Psoas muscle (tissue), 8 donors: Measurements from ENCODE around the gene ATAD3C. TPM values are rescaled to one million over a fixed set of nuclear protein-coding genes. Genes with fewer than 3 reads are reported as not detected.
A peak's percentile ranks its signal among the peaks of the same experiment; 100 is the strongest.
"Not testable (repeated sequence)": the region's sequence is repeated elsewhere in the genome, so short reads cannot be mapped to it uniquely, and the experiment has no call there.

Experiments used
- ATAC-seq, 4 donors: fragments of 200-7000 bp; cut with Tn5 transposase; one replicate each; pipeline ENCODE4 v1.9.1; 2020; ENCODE audit warnings: moderate library complexity in 3 of 4, mild to moderate bottlenecking in 2 of 4
- DNase-seq, 2 donors: peaks; one replicate each; pipeline ENCODE4 v3.0.0-alpha.2; 2020
- H3K27ac ChIP-seq: fragments of 200-600 bp; one replicate; pipeline ENCODE4 v1.8.0; 2022
- H3K27me3 ChIP-seq, 3 donors: fragments of 200-600 bp in 1 of 3; one replicate each; pipeline versions ENCODE4 v1.6.1 to v1.8.0; 2013 to 2022; ENCODE audit warnings: low read length in 2 of 3, mild to moderate bottlenecking in 2 of 3, moderate library complexity in 1 of 3; ENCODE audit not compliant: insufficient read depth in 3 of 3
- H3K36me3 ChIP-seq, 2 donors: fragments of 200-600 bp in 1 of 2; one replicate each; pipeline versions ENCODE4 v1.6.1 to v1.8.0; 2013 to 2022; ENCODE audit warnings: low read depth in 1 of 2, mild to moderate bottlenecking in 1 of 2, moderate library complexity in 1 of 2; ENCODE audit not compliant: insufficient read depth in 1 of 2
- H3K4me1 ChIP-seq: fragments of 200-600 bp; one replicate; pipeline ENCODE4 v1.8.0; 2022
- H3K4me3 ChIP-seq: fragments of 200-600 bp; one replicate; pipeline ENCODE4 v1.8.0; 2022; ENCODE audit warnings: mild to moderate bottlenecking
- H3K9me3 ChIP-seq: fragments of 200-600 bp; one replicate; pipeline ENCODE4 v1.8.0; 2022
- WGBS, 3 donors: extraction: QIAGEN DNeasy Blood & Tissue Kit; methylation state at CpG; one replicate each; pipeline versions ENCODE4 v1.1.6 to v1.1.7; 2013; 5-methylcytosine and 5-hydroxymethylcytosine counted together
- intact Hi-C, 2 donors: fragments of 100-400 bp; cut with DNase I; formaldehyde crosslinking; loops; one replicate each; pipeline versions ENCODE4 v1.11.0 to v1.14.2; 2022
- polyA plus RNA-seq, 3 donors: library from polyadenylated mRNA; stranded (reverse); fragments of 200-250 nt; gene quantifications; one replicate each; pipeline ENCODE4 v1.2.3, GENCODE V29; 2013
- total RNA-seq, 4 donors: library from RNA; stranded (reverse); fragmentation: NEBNext Ultra II Directional in 2 of 4; extraction: Animal tissue kit (Norgen Biotek cat#: 25700) in 2 of 4; gene quantifications; one replicate each; pipeline versions ENCODE4 v1.2.1 to v1.2.4, GENCODE V29; 2021 to 2023
- TF ChIP-seq, protein P1 (sequence below): fragments of 200-600 bp; IDR thresholded peaks from one replicate; pipeline ENCODE4 v1.8.0; 2022; ENCODE audit warnings: antibody characterized with exemption
- donor health status: healthy with polysubstance abuse.
- donor health status: DM: no; HTN: no; CAD: no; lungs with moderate emphysema.
- donor health status: Bipolar disorder and iron deficiency.
- donor health status: healthy.
- donor health status: DM: yes; HTN: yes; CAD: no.
- donor health status: DM: no; HTN: no; CAD: no.
- donor health status: DM: no; HTN: no; CAD: no.
- donor health status: DM: yes; HTN: yes; CAD: no.

The ATAD3C gene
- total and polyA plus RNA-seq, 7 donors = 0.12 to 0.99 (median 0.55) TPM

DNA sequence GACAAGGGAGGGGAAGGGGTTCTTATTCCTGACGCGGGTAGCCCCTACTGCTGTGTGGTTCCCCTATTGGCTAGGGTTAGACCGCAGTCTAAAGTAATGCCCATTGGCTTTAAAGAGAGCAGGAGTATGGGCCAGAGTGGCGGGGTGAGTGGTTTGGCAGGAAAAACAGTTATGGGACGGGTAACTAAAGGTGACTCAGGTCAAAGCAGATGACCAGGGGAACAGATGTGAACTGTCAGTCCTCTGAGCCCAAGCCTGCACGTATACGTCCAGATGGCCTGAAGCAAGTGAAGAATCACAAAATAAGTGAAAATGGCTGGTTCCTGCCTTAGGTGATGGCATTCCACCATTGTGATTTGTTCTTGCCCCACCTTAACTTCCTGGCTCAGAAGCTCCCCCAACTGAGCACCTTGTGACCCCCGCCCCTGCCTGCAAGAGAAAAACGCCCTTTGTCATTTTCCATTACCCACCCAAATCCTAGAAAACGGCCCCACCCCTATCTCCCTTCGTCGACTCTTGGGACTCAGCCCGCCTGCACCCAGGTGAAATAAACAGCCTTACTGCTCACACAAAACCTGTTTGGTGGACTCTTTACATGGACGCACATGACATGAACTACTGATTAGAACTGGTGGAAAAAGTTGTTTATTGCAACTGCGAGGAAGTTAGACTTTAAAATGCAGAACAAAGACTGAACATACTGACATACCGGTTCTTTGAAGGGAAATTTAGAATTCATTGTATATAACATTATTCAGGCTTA lies 21.3 kb downstream of the ATAD3C start:
- TF ChIP-seq, protein P1, sequence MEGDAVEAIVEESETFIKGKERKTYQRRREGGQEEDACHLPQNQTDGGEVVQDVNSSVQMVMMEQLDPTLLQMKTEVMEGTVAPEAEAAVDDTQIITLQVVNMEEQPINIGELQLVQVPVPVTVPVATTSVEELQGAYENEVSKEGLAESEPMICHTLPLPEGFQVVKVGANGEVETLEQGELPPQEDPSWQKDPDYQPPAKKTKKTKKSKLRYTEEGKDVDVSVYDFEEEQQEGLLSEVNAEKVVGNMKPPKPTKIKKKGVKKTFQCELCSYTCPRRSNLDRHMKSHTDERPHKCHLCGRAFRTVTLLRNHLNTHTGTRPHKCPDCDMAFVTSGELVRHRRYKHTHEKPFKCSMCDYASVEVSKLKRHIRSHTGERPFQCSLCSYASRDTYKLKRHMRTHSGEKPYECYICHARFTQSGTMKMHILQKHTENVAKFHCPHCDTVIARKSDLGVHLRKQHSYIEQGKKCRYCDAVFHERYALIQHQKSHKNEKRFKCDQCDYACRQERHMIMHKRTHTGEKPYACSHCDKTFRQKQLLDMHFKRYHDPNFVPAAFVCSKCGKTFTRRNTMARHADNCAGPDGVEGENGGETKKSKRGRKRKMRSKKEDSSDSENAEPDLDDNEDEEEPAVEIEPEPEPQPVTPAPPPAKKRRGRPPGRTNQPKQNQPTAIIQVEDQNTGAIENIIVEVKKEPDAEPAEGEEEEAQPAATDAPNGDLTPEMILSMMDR = no peak
- Histone ChIP-seq H3K4me3 (peak overlapping the region; percentile 74), H3K27me3 (no peaks in the 10 kb centered on the region), H3K27ac (peak overlapping the region; percentile 76), H3K36me3 (no peaks in the 10 kb centered on the region), H3K4me1 (peaks cover 9% of the 10 kb centered on the region), H3K9me3 (no peaks in the 10 kb centered on the region)
- 10 to 13% (median 10%) methylated on average over 16 of the region's 16 CpGs for WGBS, 3 donors
- intact Hi-C loops = no loop called here
- ATAC-seq (peak in 2 of 4 donors; percentile 19 to 31), DNase-seq (no peak)

DNA sequence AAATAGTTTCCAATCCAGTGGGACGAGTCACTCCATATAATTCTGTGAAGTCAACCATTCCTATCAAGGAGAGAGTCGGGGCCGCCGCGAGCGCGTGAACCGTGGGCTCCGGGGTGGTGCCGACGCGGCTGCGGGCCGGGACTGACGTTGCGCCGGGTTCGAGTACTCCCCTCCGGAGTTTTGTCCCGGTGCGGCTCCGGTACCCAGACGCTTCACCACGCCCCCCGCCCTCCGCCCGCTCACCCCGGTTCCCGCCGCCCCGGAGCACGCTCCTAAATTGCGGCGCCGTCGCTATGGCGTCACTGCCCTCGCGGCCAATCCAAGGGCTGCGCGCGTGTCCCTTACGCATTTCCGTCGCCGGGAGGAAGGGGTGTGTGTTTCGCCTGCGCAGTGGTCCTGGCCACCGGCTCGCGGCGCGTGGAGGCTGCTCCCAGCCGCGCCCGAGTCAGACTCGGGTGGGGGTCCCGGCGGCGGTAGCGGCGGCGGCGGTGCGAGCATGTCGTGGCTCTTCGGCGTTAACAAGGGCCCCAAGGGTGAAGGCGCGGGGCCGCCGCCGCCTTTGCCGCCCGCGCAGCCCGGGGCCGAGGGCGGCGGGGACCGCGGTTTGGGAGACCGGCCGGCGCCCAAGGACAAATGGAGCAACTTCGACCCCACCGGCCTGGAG lies 22.0 kb downstream of the ATAD3C start, which contains the start of gene ATAD3B:
TSS of gene ATAD3B (plus strand) at position 377 of the 664 bp plus-strand sequence. CDS start at position 497, 120 bp downstream.
- H3K9me3 ChIP-seq = no peaks in the 10 kb centered on the region
- peaks cover 9% of the 10 kb centered on the region for H3K4me1 ChIP-seq
- DNase-seq (peak; percentile 87 to 97), ATAC-seq (peak; percentile 95 to 99 (median 98))
- no peaks in the 10 kb centered on the region for H3K36me3 ChIP-seq
- H3K27ac ChIP-seq = peak within 1 kb of the TSS; percentile 76
- 0 to 1% (median 0%) methylated on average over 52 to 87 of the region's 87 CpGs for WGBS, 3 donors
- peak within 1 kb of the TSS; percentile 74 for H3K4me3 ChIP-seq
- TF ChIP-seq, protein P1 = no peak
- intact Hi-C loops = no loop called here
- no peaks in the 10 kb centered on the region for H3K27me3 ChIP-seq

DNA sequence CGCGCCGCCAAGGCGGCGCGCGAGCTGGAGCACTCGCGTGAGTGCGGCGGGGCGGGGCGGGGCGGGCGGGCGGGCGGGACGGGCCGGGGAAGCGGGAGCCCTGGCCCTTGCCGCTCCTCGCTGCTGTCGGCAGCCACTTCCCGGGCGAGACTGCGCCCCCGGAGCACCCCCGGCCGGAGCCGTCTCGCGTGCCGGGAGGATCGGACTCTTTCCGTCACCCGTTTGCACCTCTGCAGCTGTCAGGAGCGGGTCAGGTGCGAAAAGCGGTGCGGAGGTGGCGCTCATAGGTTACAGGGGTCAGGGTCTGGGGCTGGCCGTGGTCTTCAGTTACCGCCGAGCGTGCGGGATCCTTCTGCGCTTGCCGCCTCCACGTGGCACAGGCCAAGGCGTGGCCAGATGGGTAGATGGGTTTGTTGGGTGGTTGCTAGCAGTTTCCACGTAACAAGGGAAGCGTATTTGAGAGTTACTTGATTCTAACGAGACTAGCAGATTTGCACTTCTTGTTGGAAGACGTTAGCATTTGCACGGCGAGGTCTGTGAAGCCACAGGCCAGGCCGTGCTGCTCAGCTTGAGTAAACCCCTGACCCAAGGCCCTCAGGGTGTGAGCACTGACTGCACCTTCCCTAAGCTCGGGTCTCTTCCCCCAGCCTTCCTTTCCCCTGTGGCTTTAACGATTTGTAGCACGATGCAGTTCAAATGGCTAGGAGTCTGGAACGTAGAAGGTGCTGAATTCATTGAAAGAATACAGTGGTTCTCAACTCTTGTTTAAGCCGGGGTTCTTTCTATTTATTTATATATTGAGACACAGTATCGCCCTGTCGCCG lies 22.8 kb downstream of the ATAD3C start:
- Histone ChIP-seq H3K4me3 (peak overlapping the region; percentile 74), H3K27ac (peak overlapping the region; percentile 76)
- intact Hi-C loops, H3K4me1 ChIP-seq, H3K9me3 ChIP-seq, H3K27me3 ChIP-seq, H3K36me3 ChIP-seq, DNase-seq: not testable (repeated sequence)
- 3 to 8% (median 4%) methylated on average over 20 to 53 of the region's 65 CpGs for WGBS, 3 donors
- peak in 1 of 4 donors; percentile 10 for ATAC-seq

DNA sequence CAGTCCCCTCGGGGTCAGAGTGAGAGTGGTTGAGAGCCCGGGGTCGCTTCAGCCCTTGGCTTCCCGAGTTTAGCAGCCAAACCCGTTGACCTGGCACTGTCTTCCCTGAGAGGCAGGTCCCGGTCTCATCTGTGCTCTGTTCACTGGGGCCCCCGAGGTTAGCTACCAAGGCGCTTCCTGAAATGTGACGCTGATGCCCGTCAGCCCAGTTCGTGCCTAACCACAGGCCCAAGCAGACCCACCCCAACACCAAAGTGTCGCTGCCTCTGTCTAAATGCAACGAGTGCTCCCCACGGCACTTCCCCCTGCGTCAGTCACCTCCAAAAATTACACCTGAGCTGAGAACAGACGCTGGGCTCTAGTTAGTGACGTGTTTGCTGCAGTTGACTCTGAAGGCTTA lies 26.5 kb downstream of the ATAD3C start:
- ATAC-seq, DNase-seq, H3K9me3 ChIP-seq, H3K27me3 ChIP-seq, H3K4me3 ChIP-seq, H3K4me1 ChIP-seq, intact Hi-C loops, H3K27ac ChIP-seq: not testable (repeated sequence)
- 72 to 87% (median 85%) methylated on average over 14 to 15 of the region's 17 CpGs for WGBS, 3 donors
- H3K36me3 ChIP-seq = peaks cover 5 to 31% of the 10 kb centered on the region in 2 donors

DNA sequence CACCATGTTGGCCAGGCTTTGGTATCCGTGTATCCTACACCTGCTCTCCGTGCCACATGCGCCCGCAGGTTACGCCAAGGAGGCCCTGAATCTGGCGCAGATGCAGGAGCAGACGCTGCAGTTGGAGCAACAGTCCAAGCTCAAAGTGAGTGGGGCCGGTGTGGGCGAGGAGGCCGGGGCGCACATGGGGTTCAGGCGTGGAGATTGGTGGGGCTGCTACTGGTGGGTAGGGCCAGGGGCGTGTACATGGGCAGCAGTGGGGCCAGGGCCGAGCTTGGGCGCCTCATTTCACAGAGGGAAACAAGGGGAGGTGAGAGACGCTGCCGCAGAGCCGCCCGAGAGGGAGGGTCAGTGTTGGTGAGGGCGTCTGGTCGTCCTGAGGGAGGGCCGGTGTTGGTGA lies 27.7 kb downstream of the ATAD3C start:
- DNase-seq = no peak
- TF ChIP-seq, protein P1 = no peak

More for the DNA sequence above, 27.7 kb downstream of the ATAD3C start:
- peaks cover 9% of the 10 kb centered on the region for H3K4me1 ChIP-seq
- peaks cover 5 to 37% of the 10 kb centered on the region in 2 donors for H3K36me3 ChIP-seq
- H3K9me3 ChIP-seq = no peaks in the 10 kb centered on the region
- no peak overlapping the region for H3K4me3 ChIP-seq
- no peak overlapping the region for H3K27ac ChIP-seq
- H3K27me3 ChIP-seq = no peaks in the 10 kb centered on the region
- WGBS, 3 donors = 93 to 95% (median 95%) methylated on average over 22 of the region's 22 CpGs
- ATAC-seq = no peak
- intact Hi-C loops = no loop called here
